GM19193 (cell line): ENCODE data around the gene TGFBR1.

Source experiments
- POLR2A ChIP-seq: IDR thresholded peaks from 4 replicates; pipeline ENCODE4 v1.6.1; 2011; ENCODE audit not compliant: insufficient read depth, insufficient read length; ENCODE audit errors: extremely low read depth

TGFBR1 gene

GRCh38 chr9:99092643-99093491 lies 12.0 kb upstream of the TGFBR1 start:
- TF ChIP-seq POLR2A: no peak

GRCh38 chr9:99093492-99093791 lies 11.5 kb upstream of the TGFBR1 start:
- TF ChIP-seq POLR2A: no peak

- TF ChIP-seq POLR2A: no peak
Observed at GRCh38 chr9:99095565-99095964, 9.3 kb upstream of the TGFBR1 start.

- TF ChIP-seq POLR2A: no peak
Observed at GRCh38 chr9:99096409-99096808, 8.5 kb upstream of the TGFBR1 start.

GRCh38 chr9:99101271-99101670 lies 3.6 kb upstream of the TGFBR1 start:
- TF ChIP-seq POLR2A: no peak

- no peak for TF ChIP-seq POLR2A
Observed at GRCh38 chr9:99101812-99102211, 3.1 kb upstream of the TGFBR1 start.

- no peak for TF ChIP-seq POLR2A
Observed at GRCh38 chr9:99103054-99103895, 1.6 kb upstream of the TGFBR1 start.

GRCh38 chr9:99103901-99104458 lies 933 bp upstream of the TGFBR1 start:
- TF ChIP-seq POLR2A: no peak

GRCh38 chr9:99105152-99106043 lies 485 bp downstream of the TGFBR1 start:
- no peak for TF ChIP-seq POLR2A

GRCh38 chr9:99106044-99106375 lies 1.1 kb downstream of the TGFBR1 start:
- no peak for TF ChIP-seq POLR2A

GRCh38 chr9:99107421-99107820 lies 2.5 kb downstream of the TGFBR1 start:
- no peak for TF ChIP-seq POLR2A

- TF ChIP-seq POLR2A: no peak
Observed at GRCh38 chr9:99108131-99108530, 3.2 kb downstream of the TGFBR1 start.

- TF ChIP-seq POLR2A: no peak
Observed at GRCh38 chr9:99109522-99109921, 4.6 kb downstream of the TGFBR1 start.

- no peak for TF ChIP-seq POLR2A
Observed at GRCh38 chr9:99112750-99113413, 8.0 kb downstream of the TGFBR1 start.
